ENCODE data around the gene DICER1.

DNA sequence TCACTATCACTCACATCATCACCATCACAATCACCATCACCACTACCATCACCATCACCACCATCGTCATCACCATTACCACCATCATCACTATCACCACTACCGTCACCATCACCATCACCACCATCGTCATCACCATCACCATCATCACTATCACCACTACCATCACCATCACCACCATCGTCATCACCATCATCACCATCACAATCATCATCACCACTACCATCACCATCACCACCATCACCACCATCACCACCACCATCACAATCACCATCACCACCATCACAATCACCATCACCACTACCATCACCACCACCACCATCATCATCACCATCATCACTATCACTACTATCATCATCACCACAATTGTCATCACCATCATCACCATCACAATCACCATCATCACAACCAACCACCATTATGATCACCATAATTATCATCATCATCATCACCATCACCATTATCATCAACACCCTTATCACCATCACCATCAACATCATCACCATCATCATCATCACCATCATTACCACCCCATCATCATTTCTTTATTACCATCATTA is 90.8 kb downstream of the DICER1 start:
- TF ChIP-seq POLR2AphosphoS5 (IDR thresholded peaks at IDR 0.05; ENCODE audit: low read depth, low read length): no peak
- TF ChIP-seq POLR2A (IDR thresholded peaks at IDR 0.05; ENCODE audit: low read depth, low read length): no peak
- TF ChIP-seq TAF1 (IDR thresholded peaks at IDR 0.05; ENCODE audit: low read depth, low read length): no peak
- TF ChIP-seq SPI1 (IDR thresholded peaks at IDR 0.05; ENCODE audit: low read depth, low read length): no peak
- TF ChIP-seq POU2F2 (IDR thresholded peaks at IDR 0.05; ENCODE audit: low read depth, low read length): no peak

Measured in GM12891 (cell line).